CD14-positive monocyte (primary cell): ENCODE results near the gene EARS2. TPM values are rescaled to one million over a fixed set of nuclear protein-coding genes. Genes with fewer than 3 reads are reported as not detected.

Source experiments
- DNase-seq, 3 donors: peaks; one replicate each; pipeline ENCODE4 v3.0.0-alpha.2; 2011 to 2022
- H2AFZ ChIP-seq: 2 replicates; pipeline ENCODE4 v1.6.0; 2012; ENCODE audit warnings: mild to moderate bottlenecking, low read depth, low read length, inconsistent platforms; ENCODE audit not compliant: insufficient read depth, poor library complexity, severe bottlenecking
- H3K27ac ChIP-seq, 2 donors: 1 replicate in 1 of 2; 2 replicates in 1 of 2; pipeline ENCODE4 v1.5.1; 2012 to 2013; ENCODE audit warnings: low read length in 2 of 2, control low read depth in 1 of 2, inconsistent platforms in 1 of 2, low read depth in 1 of 2, mild to moderate bottlenecking in 1 of 2
- H3K27me3 ChIP-seq, 2 donors: one replicate each; pipeline versions ENCODE4 v1.6.0 to v1.6.1; 2011 to 2013; ENCODE audit warnings: low read length in 2 of 2; ENCODE audit not compliant: control insufficient read depth in 2 of 2, insufficient read depth in 2 of 2
- H3K36me3 ChIP-seq, 2 donors: replicated peaks in 1 of 2; 1 replicate in 1 of 2; 2 replicates in 1 of 2; pipeline versions ENCODE4 v1.5.1 to v1.6.1; 2012 to 2013; ENCODE audit warnings: low read length in 2 of 2, control low read depth in 1 of 2, inconsistent platforms in 1 of 2, mild to moderate bottlenecking in 1 of 2; ENCODE audit not compliant: insufficient read depth in 2 of 2, control insufficient read depth in 1 of 2
- H3K4me1 ChIP-seq, 2 donors: 1 replicate in 1 of 2; 2 replicates in 1 of 2; pipeline versions ENCODE4 v1.5.1 to v1.6.1; 2012 to 2013; ENCODE audit warnings: low read length in 2 of 2, control low read depth in 1 of 2, inconsistent platforms in 1 of 2, mild to moderate bottlenecking in 1 of 2, moderate library complexity in 1 of 2; ENCODE audit not compliant: insufficient read depth in 2 of 2, control insufficient read depth in 1 of 2
- H3K4me2 ChIP-seq: replicated peaks from 2 replicates; pipeline ENCODE3; 2012; ENCODE audit warnings: low read length, moderate library complexity, mild to moderate bottlenecking; ENCODE audit not compliant: poor library complexity, severe bottlenecking; ENCODE audit errors: extremely low read depth
- H3K4me3 ChIP-seq, 3 experiments: fragments of 200-600 bp in 1 of 3; sonication (generic) in 1 of 3; replicated peaks in 1 of 3; 1 replicate in 2 of 3; 2 replicates in 1 of 3; pipeline ENCODE4 v1.5.1; 2011 to 2013; ENCODE audit warnings: low read length in 3 of 3, mild to moderate bottlenecking in 3 of 3, control low read depth in 2 of 3, low read depth in 2 of 3, inconsistent platforms in 1 of 3, moderate library complexity in 1 of 3
- H3K79me2 ChIP-seq: 2 replicates; pipeline ENCODE4 v1.6.0; 2012; ENCODE audit warnings: mild to moderate bottlenecking, control low read depth, inconsistent platforms, low read length, moderate library complexity; ENCODE audit not compliant: insufficient read depth
- H3K9ac ChIP-seq: 2 replicates; pipeline ENCODE4 v1.6.0; 2017; ENCODE audit warnings: low read length, mild to moderate bottlenecking; ENCODE audit not compliant: insufficient read depth, poor library complexity, severe bottlenecking
- H3K9me3 ChIP-seq, 2 donors: replicated peaks in 1 of 2; 1 replicate in 1 of 2; 2 replicates in 1 of 2; pipeline versions ENCODE4 v1.5.1 to v1.6.1; 2012 to 2013; ENCODE audit warnings: low read length in 2 of 2, control low read depth in 1 of 2; ENCODE audit not compliant: control insufficient read depth in 1 of 2, insufficient read depth in 1 of 2
- H4K20me1 ChIP-seq: 2 replicates; pipeline ENCODE4 v1.6.0; 2012; ENCODE audit warnings: mild to moderate bottlenecking, low read length, control low read depth, moderate library complexity; ENCODE audit not compliant: insufficient read depth
- H3K27ac Mint-ChIP-seq, 7 donors: one replicate each; pipeline ENCODE4 v1.8.0; 2020; ENCODE audit warnings: mild to moderate bottlenecking in 7 of 7, mixed read lengths in 7 of 7, moderate library complexity in 6 of 7, inconsistent platforms in 2 of 7
- H3K27me3 Mint-ChIP-seq, 3 donors: one replicate each; pipeline ENCODE4 v1.8.0; 2021 to 2022; ENCODE audit warnings: low read depth in 3 of 3, mild to moderate bottlenecking in 3 of 3, mixed read lengths in 3 of 3, moderate library complexity in 3 of 3, inconsistent platforms in 1 of 3
- H3K36me3 Mint-ChIP-seq, 2 donors: one replicate each; pipeline ENCODE4 v1.8.0; 2020; ENCODE audit warnings: mixed read lengths in 2 of 2, inconsistent platforms in 1 of 2, mild to moderate bottlenecking in 1 of 2
- H3K4me1 Mint-ChIP-seq: one replicate; pipeline ENCODE4 v1.8.0; 2020; ENCODE audit warnings: mild to moderate bottlenecking, mixed read lengths
- H3K4me3 Mint-ChIP-seq, 2 donors: one replicate each; pipeline ENCODE4 v1.8.0; 2020; ENCODE audit warnings: mild to moderate bottlenecking in 2 of 2, mixed read lengths in 2 of 2, moderate library complexity in 1 of 2
- H3K9me3 Mint-ChIP-seq, 7 donors: one replicate each; pipeline ENCODE4 v1.8.0; 2020 to 2022; ENCODE audit warnings: mixed read lengths in 7 of 7, mild to moderate bottlenecking in 6 of 7, moderate library complexity in 6 of 7, inconsistent platforms in 2 of 7
- WGBS: methylation state at CpG from one replicate; pipeline ENCODE4 v1.1.5; 2013; ENCODE audit warnings: missing lambda C conversion rate; ENCODE audit not compliant: insufficient coverage; 5-methylcytosine and 5-hydroxymethylcytosine counted together
- intact Hi-C, 2 donors: fragments of 100-400 bp; cut with micrococcal nuclease; formaldehyde crosslinking; loops; one replicate each; pipeline versions ENCODE4 v1.15.0 to v1.15.1; 2023
- polyA plus RNA-seq, 3 donors: library from polyadenylated mRNA; depleted of rRNA in 1 of 3; unstranded in 2 of 3; stranded (reverse) in 1 of 3; fragments of 300-500 nt in 2 of 3; fragments of >200 nt in 1 of 3; fragmentation: Illumina TruSeq in 2 of 3; gene quantifications; 1 replicate in 2 of 3; 2 replicates in 1 of 3; pipeline ENCODE4 v1.2.3, GENCODE V29; 2012 to 2021
- TF ChIP-seq, protein P1 (sequence below): fragments of 200-600 bp; IDR thresholded peaks from one replicate; pipeline ENCODE4 v1.8.0; 2022; ENCODE audit warnings: antibody characterized with exemption, mild to moderate bottlenecking

The EARS2 gene
- polyA plus RNA-seq, 3 donors, result 2.9 to 4.7 (median 4.2) TPM

DNA sequence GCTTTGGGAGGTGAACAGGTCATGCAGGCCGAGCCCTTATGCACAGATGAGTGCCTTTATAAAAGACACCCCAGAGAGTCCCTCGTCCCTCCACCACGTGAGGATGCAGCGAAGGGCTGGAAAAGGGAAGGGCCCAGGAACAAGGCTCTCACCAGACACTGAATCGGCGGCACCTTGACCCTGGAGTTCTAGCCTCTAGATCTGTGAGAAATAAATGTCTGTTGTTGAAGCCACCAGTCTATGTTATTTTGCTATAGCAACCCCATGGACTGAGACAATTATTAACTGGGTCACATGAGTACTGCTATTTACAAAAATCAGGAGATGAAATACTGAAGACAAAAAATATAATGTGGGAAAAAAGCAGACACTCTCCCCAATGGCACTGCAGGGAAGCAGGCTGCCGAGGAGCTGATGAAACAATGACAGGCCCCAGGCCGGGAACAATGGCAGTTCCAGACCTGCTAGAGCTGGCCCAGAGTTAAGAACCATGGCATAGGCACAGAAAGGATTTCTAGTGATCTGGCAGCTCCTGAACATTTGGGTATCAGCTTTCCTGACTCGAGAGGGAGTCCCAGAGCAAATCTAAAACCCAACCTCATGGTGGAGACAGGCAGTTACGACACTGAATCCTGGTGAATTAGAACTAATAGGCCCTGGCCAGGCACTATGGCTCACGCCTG is 29.0 kb downstream of the EARS2 start:
- Mint-ChIP-seq H3K4me1 (peaks cover 42% of the 10 kb centered on the region), H3K36me3 (peaks cover 26 to 44% of the 10 kb centered on the region in 2 donors), H3K27me3 (no peaks in the 10 kb centered on the region), H3K9me3 (no peaks in the 10 kb centered on the region), H3K27ac (peak overlapping the region; percentile 82 to 90 (median 85)), H3K4me3 (peak overlapping the region in 1 of 2 donors; percentile 59)
- Histone ChIP-seq H3K9ac (peak overlapping the region; percentile 36), H3K4me1 (peaks cover 35 to 39% of the 10 kb centered on the region in 2 donors), H3K9me3 (no peaks in the 10 kb centered on the region), H3K4me3 (no peak overlapping the region), H3K79me2 (no peaks in the 10 kb centered on the region), H3K36me3 (peaks cover 9 to 42% of the 10 kb centered on the region in 2 donors), H3K27me3 (no peaks in the 10 kb centered on the region), H3K27ac (peak overlapping the region; percentile 54 to 70), H4K20me1 (no peaks in the 10 kb centered on the region), H3K4me2 (peak overlapping the region; percentile 39), H2AFZ (peak overlapping the region; percentile 60)
- DNase-seq, result no peak
- intact Hi-C loops, result no loop called here
- TF ChIP-seq, protein P1, sequence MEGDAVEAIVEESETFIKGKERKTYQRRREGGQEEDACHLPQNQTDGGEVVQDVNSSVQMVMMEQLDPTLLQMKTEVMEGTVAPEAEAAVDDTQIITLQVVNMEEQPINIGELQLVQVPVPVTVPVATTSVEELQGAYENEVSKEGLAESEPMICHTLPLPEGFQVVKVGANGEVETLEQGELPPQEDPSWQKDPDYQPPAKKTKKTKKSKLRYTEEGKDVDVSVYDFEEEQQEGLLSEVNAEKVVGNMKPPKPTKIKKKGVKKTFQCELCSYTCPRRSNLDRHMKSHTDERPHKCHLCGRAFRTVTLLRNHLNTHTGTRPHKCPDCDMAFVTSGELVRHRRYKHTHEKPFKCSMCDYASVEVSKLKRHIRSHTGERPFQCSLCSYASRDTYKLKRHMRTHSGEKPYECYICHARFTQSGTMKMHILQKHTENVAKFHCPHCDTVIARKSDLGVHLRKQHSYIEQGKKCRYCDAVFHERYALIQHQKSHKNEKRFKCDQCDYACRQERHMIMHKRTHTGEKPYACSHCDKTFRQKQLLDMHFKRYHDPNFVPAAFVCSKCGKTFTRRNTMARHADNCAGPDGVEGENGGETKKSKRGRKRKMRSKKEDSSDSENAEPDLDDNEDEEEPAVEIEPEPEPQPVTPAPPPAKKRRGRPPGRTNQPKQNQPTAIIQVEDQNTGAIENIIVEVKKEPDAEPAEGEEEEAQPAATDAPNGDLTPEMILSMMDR, result no peak
- WGBS, result 88% methylated on average over 2 of the region's 11 CpGs

- WGBS, result 90% methylated on average over 2 of the region's 3 CpGs
- H3K36me3 Mint-ChIP-seq, result peaks cover 30 to 31% of the 10 kb centered on the region in 2 donors
- H3K27ac ChIP-seq, result no peak overlapping the region
Observed at GRCh38 chr16:23524886-23525285, 32.3 kb downstream of the EARS2 start.

More at GRCh38 chr16:23524886-23525285, 32.3 kb downstream of the EARS2 start:
- H3K4me1 ChIP-seq, result peaks cover 59 to 61% of the 10 kb centered on the region in 2 donors
- no peak for DNase-seq
- H3K9ac ChIP-seq, result no peak overlapping the region
- intact Hi-C loops, result no loop called here
- Mint-ChIP-seq H3K27ac (peak overlapping the region in 4 of 7 donors; percentile 12 to 54 (median 33)), H3K4me3 (no peak overlapping the region), H3K4me1 (peaks cover 61% of the 10 kb centered on the region), H3K9me3 (no peaks in the 10 kb centered on the region), H3K27me3 (no peaks in the 10 kb centered on the region)
- no peak overlapping the region for H3K4me3 ChIP-seq
- peaks cover under 1% of the 10 kb centered on the region for H3K79me2 ChIP-seq
- H3K4me2 ChIP-seq, result no peak overlapping the region
- H3K36me3 ChIP-seq, result peaks cover 3 to 21% of the 10 kb centered on the region in 2 donors
- no peaks in the 10 kb centered on the region for H3K9me3 ChIP-seq
- no peak overlapping the region for H2AFZ ChIP-seq
- H3K27me3 ChIP-seq, result no peaks in the 10 kb centered on the region
- H4K20me1 ChIP-seq, result no peaks in the 10 kb centered on the region
- TF ChIP-seq, protein P1, result no peak
